Kidney (tissue), 14 donors: Measurements from ENCODE around the gene PTEN. TPM values are rescaled to one million over a fixed set of nuclear protein-coding genes. Genes with fewer than 3 reads are reported as not detected.

ENCODE experiments used
- DNase-seq, 5 donors: peaks; one replicate each; pipeline ENCODE4 v3.0.0-alpha.2; 2013 to 2020
- FAIRE-seq: peaks from 2 replicates; lab custom pipeline; 2012; peaks lifted over from hg19 to GRCh38; lab: Jason Lieb, UNC
- H3K27ac ChIP-seq, 2 donors: one replicate each; pipeline ENCODE4 v1.7.0; 2013; ENCODE audit warnings: low read depth in 2 of 2, low read length in 2 of 2, inconsistent platforms in 1 of 2
- H3K27me3 ChIP-seq: one replicate; pipeline ENCODE4 v1.7.1; 2013; ENCODE audit warnings: low read length, inconsistent platforms; ENCODE audit not compliant: control insufficient read depth, insufficient read depth
- H3K36me3 ChIP-seq, 3 donors: one replicate each; pipeline versions ENCODE4 v1.7.0 to v1.7.1; 2013; ENCODE audit warnings: low read length in 3 of 3, control low read depth in 1 of 3, inconsistent platforms in 1 of 3; ENCODE audit not compliant: insufficient read depth in 3 of 3, control insufficient read depth in 2 of 3
- H3K4me1 ChIP-seq, 3 donors: one replicate each; pipeline versions ENCODE4 v1.7.0 to v1.7.1; 2013; ENCODE audit warnings: low read length in 3 of 3, inconsistent platforms in 1 of 3, low read depth in 1 of 3; ENCODE audit not compliant: control insufficient read depth in 2 of 3, insufficient read depth in 2 of 3
- H3K4me3 ChIP-seq, 3 donors: one replicate each; pipeline versions ENCODE4 v1.7.0 to v1.8.1; 2013; ENCODE audit warnings: low read length in 3 of 3, control low read depth in 1 of 3, inconsistent platforms in 1 of 3
- H3K9ac ChIP-seq, 3 donors: one replicate each; pipeline versions ENCODE4 v1.7.0 to v1.7.1; 2013; ENCODE audit warnings: low read length in 3 of 3, control low read depth in 1 of 3, inconsistent platforms in 1 of 3
- H3K9me3 ChIP-seq, 3 donors: one replicate each; pipeline versions ENCODE4 v1.7.0 to v1.7.1; 2013; ENCODE audit warnings: low read length in 3 of 3, control low read depth in 1 of 3, inconsistent platforms in 1 of 3; ENCODE audit not compliant: control insufficient read depth in 2 of 3, insufficient read depth in 1 of 3
- intact Hi-C: fragments of 100-400 bp; cut with DNase I; formaldehyde crosslinking; loops from one replicate; pipeline ENCODE4 v1.11.1; 2022
- polyA plus RNA-seq: library from polyadenylated mRNA; stranded (reverse); fragments of 350-450 nt; fragmentation: Illumina TruSeq; extraction: RNeasy Lipid Tissue Mini Kit (QIAGEN cat#74804); gene quantifications from one replicate; pipeline ENCODE4 v1.2.3, GENCODE V29; 2014; ENCODE audit warnings: low read depth, low replicate concordance; ENCODE audit not compliant: insufficient read depth
- total RNA-seq: library from RNA; stranded (reverse); fragmentation: NEBNext Ultra II Directional; extraction: Animal tissue kit (Norgen Biotek cat#: 25700); gene quantifications from one replicate; pipeline ENCODE4 v1.2.1, GENCODE V29; 2021
- TF ChIP-seq, protein P1 (sequence below): IDR thresholded peaks from 3 replicates; pipeline ENCODE4 v1.5.1; 2012; ENCODE audit warnings: mild to moderate bottlenecking, moderate library complexity, borderline replicate concordance; ENCODE audit not compliant: insufficient read depth; ENCODE audit errors: extremely low read depth
- donor health status: control.
- donor health status: control.
- donor health status: control.
- donor health status: control.
- donor health status: control.
- donor health status: DM: yes; HTN: yes; CAD: no.
- donor health status: Normal renal cell carcinoma (clear cell type).

PTEN gene
- total and polyA plus RNA-seq, 2 donors from 2014 or later, result 22.3 to 154 TPM

DNA sequence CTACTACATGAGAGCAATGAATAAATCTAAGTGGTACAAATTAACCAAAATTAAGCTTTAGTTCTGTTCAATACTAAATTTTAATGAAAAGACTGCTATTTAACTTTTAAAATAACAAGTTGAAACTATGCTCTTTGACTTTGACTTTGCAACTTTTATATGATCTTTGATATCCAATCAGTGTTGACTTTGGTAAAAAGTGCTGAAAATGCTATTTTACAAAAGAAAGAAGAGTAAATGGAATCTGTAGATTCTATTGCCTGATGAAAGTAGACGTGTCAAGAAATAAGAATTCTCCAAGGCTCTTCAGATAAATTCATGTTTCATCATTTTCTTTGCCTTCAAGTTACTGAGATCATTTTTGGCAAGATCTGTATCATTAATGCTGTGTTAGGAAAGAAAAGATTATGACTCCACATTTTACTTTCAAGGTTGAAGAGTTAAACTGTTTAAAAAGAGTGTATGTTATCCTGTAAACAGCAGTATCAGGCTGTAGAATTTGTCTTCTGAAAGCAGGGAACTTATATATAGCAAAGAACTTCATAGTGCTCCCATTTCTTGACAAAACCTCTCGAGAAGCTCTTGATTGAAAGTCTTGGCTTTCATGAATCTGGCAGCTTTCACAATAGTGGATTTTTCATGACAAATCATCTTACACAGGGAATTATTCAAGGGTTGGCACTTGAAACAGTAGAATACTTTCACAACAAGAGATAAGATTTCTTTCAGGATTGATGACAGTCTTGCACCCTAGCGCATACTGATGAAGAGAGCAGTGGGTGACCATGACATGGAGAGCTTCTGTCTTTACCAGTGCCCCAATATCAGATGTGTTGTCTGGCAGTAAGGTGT lies 72.1 kb downstream of the PTEN start:
- Histone ChIP-seq H3K9ac (no peak overlapping the region), H3K4me1 (no peaks in the 10 kb centered on the region), H3K4me3 (no peak overlapping the region), H3K27ac (no peak overlapping the region), H3K9me3 (no peaks in the 10 kb centered on the region), H3K36me3 (peaks cover 0 to 2% (median 0%) of the 10 kb centered on the region in 3 donors), H3K27me3 (no peaks in the 10 kb centered on the region)
- TF ChIP-seq, protein P1, sequence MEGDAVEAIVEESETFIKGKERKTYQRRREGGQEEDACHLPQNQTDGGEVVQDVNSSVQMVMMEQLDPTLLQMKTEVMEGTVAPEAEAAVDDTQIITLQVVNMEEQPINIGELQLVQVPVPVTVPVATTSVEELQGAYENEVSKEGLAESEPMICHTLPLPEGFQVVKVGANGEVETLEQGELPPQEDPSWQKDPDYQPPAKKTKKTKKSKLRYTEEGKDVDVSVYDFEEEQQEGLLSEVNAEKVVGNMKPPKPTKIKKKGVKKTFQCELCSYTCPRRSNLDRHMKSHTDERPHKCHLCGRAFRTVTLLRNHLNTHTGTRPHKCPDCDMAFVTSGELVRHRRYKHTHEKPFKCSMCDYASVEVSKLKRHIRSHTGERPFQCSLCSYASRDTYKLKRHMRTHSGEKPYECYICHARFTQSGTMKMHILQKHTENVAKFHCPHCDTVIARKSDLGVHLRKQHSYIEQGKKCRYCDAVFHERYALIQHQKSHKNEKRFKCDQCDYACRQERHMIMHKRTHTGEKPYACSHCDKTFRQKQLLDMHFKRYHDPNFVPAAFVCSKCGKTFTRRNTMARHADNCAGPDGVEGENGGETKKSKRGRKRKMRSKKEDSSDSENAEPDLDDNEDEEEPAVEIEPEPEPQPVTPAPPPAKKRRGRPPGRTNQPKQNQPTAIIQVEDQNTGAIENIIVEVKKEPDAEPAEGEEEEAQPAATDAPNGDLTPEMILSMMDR, result no peak
- intact Hi-C loops, result no loop called here
- DNase-seq, result no peak
- no peak for FAIRE-seq

DNA sequence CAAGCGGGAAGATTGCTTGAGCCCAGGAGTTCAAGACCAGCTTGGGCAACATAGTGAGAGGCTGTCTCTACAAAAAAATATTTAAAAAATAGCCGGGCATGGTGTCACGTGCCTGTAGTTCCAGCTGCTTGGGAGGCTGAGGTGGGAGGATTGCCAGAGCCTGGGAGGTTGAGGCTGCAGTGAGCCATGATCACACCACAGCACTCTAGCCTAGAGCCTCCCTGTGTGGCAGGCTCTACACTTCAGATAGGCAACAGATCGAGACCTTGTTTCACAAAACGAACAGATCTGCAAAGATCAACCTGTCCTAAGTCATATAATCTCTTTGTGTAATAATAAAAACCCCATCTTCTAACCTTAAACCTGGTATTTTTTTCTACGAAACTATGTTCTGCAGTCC lies 76.8 kb downstream of the PTEN start:
- intact Hi-C loops, result no loop called here
- DNase-seq (no peak), FAIRE-seq (no peak)
- H3K4me3 ChIP-seq, result no peak overlapping the region
- H3K9me3 ChIP-seq, result no peaks in the 10 kb centered on the region
- peaks cover 0 to 4% (median 2%) of the 10 kb centered on the region in 3 donors for H3K36me3 ChIP-seq
- H3K9ac ChIP-seq, result no peak overlapping the region
- no peaks in the 10 kb centered on the region for H3K27me3 ChIP-seq
- no peak overlapping the region for H3K27ac ChIP-seq
- no peaks in the 10 kb centered on the region for H3K4me1 ChIP-seq
- TF ChIP-seq, protein P1, result no peak

DNA sequence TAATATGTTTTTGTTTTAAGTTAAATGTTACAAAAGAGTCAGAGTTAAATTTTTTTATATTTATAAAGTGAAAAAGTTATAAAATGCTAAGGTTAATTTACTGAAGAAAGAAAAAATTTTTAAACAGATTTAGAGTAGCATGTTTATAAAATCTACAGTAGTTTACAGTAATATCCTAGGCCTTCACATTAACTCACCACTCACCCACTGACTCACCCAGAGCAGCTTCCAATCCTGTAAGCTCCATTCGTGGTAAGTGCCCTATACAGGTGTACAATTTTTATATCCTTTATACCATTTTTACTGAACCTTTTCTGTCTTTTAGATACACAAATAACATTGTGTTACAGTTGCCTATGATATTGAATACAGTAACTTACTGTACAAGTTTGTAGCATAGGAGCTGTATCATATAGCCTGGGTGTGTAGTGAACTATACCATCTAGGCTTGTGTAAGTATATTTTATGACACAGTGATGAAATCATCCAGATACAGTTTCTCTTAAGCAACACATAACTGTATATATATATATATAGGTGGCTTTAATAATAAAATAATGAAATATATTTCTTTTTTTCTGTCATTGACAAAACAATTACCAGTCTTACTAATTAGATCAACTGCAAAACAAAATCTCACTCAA lies 79.6 kb downstream of the PTEN start:
- H3K27ac ChIP-seq, result no peak overlapping the region
- no peaks in the 10 kb centered on the region for H3K4me1 ChIP-seq
- H3K9ac ChIP-seq, result no peak overlapping the region
- no peaks in the 10 kb centered on the region for H3K9me3 ChIP-seq
- H3K4me3 ChIP-seq, result no peak overlapping the region
- FAIRE-seq, result peak; percentile 97
- H3K36me3 ChIP-seq, result peaks cover 0 to 4% (median 4%) of the 10 kb centered on the region in 3 donors
- TF ChIP-seq, protein P1, result no peak
- no peak for DNase-seq
- intact Hi-C loops, result no loop called here
- H3K27me3 ChIP-seq, result no peaks in the 10 kb centered on the region
